HG03064 (cell line): ENCODE results near the gene THUMPD3.

Source experiments
- ATAC-seq: cut with Tn5 transposase; IDR thresholded peaks from one replicate; pipeline ENCODE4 v1.9.1; 2021; ENCODE audit warnings: low read depth; ENCODE audit not compliant: unreplicated experiment

The THUMPD3 gene

DNA sequence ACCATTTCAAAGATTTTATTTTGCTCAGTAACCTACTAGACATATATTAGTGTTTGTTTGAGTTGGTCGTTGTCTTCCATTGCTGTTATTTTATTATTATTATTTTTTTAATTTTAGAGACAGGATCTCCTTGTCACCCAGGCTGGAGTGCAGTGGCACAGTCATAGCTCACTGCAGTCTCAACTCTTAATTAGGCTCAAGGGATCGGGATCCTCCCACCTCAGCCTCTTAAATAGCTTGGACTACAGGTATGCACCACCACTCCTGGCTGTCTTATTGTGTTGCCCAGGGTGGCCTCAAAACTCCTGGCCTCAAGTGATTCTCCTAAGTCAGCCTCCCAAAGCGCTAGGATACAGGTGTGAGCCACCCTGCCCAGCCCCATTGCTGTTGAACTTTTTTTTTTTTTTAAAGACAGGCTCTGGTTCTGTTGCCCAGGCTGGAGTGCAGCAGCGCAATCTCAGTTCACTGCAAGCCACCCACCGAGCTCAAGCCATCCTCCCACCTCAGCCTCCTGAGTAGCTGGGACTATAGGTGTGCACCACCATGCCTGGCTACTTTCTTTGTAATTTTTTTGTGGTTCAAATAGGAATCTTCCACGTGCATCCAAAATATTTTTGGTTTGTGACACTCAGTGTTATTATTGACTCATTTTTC is 52.8 kb downstream of the THUMPD3 start:
- ATAC-seq: no peak

- ATAC-seq: no peak
These were observed 53.4 kb downstream of the THUMPD3 start for GRCh38 chr3:9416139-9416780.

GRCh38 chr3:9420850-9421549 is 58.1 kb downstream of the THUMPD3 start:
- no peak for ATAC-seq

GRCh38 chr3:9422712-9423424 is 60.0 kb downstream of the THUMPD3 start:
- ATAC-seq: no peak

DNA sequence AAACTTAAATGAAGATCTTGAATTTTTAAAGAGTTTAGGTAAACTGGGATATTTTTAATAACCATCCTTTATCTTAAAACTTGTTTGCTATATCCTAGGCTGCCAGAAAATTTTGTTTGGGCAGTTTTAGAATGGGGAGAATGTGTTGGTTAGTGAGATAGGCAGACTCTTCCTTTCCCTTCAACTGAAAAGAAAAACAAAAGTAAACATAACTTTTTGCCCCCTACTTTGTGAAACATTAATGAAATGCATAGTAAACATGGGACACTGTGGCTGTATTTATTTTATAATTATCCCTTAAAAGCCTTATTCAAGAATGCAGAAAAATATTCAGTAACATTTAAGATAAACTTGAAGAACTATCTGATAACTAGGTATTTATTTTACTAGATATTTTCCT is 65.6 kb downstream of the THUMPD3 start:
- no peak for ATAC-seq

- ATAC-seq: no peak
These were observed 67.9 kb downstream of the THUMPD3 start for GRCh38 chr3:9430733-9431132.

- no peak for ATAC-seq
These were observed 71.0 kb downstream of the THUMPD3 start for GRCh38 chr3:9433627-9434521.

DNA sequence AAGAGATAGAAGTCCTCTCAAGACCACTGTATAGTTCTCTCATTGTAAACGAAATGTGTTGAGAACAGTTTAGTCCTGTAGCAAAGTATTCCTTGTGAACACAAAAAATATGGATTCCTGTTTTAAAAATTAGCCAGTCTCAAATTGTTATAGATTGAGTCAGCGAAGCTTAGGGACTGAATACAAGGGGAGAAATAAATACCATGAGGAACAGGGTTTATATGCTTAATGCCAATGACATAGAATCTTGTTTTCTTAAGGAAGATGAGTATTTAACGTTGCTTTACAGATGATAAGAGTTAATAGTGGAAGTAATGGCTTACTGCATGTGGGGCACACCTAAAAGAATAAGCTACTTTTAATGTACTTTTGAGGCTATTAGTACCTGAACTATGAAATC is 72.5 kb downstream of the THUMPD3 start:
- ATAC-seq: no peak
